H1 (cell line): Measurements from ENCODE around the gene INPP4B. TPM values are rescaled to one million over a fixed set of nuclear protein-coding genes. Genes with fewer than 3 reads are reported as not detected.

ENCODE experiments used
- CTCF ChIA-PET: fragments of 300-600 bp; sonication (Branson Sonifier 250); formaldehyde crosslinking; loops from one replicate; lab custom pipeline; 2021; ENCODE audit not compliant: partially characterized antibody; lab: Charles Lee
- POLR2A ChIA-PET: fragments of 300-600 bp; sonication (Branson Sonifier 250); formaldehyde crosslinking; loops from one replicate; lab custom pipeline; 2021; ENCODE audit warnings: inconsistent platforms; ENCODE audit not compliant: partially characterized antibody; lab: Charles Lee
- DNase-seq, 2 experiments: peaks; one replicate each; pipeline versions ENCODE4 v3.0.0 to v3.0.0-alpha.2; 2010 to 2022; ENCODE audit warnings: low spot score in 2 of 2, low read depth in 1 of 2, mixed read lengths in 1 of 2
- FAIRE-seq: peaks from 2 replicates; lab custom pipeline; 2011; peaks lifted over from hg19 to GRCh38; lab: Jason Lieb, UNC
- H2AFZ ChIP-seq: 2 replicates; pipeline ENCODE4 v1.8.1; 2012; ENCODE audit warnings: low read length, inconsistent platforms
- H2AK5ac ChIP-seq: 2 replicates; pipeline ENCODE4 v1.6.1; 2013; ENCODE audit warnings: low read depth, low read length
- H2BK120ac ChIP-seq: replicated peaks from 2 replicates; pipeline ENCODE3; 2013; ENCODE audit warnings: low read depth, low read length, inconsistent platforms
- H2BK12ac ChIP-seq: 2 replicates; pipeline ENCODE4 v1.6.1; 2013; ENCODE audit warnings: low read depth, low read length
- H2BK15ac ChIP-seq: 2 replicates; pipeline ENCODE4 v1.6.1; 2013; ENCODE audit warnings: low read length
- H2BK20ac ChIP-seq: 2 replicates; pipeline ENCODE4 v1.6.1; 2013; ENCODE audit warnings: low read length
- H2BK5ac ChIP-seq: 2 replicates; pipeline ENCODE4 v1.6.1; 2013; ENCODE audit warnings: low read depth, low read length
- H3K14ac ChIP-seq: 2 replicates; pipeline ENCODE4 v1.6.1; 2013; ENCODE audit warnings: inconsistent platforms; ENCODE audit not compliant: insufficient read length
- H3K18ac ChIP-seq: 2 replicates; pipeline ENCODE4 v1.6.1; 2013; ENCODE audit warnings: low read length; ENCODE audit errors: extremely low read depth
- H3K23ac ChIP-seq: 2 replicates; pipeline ENCODE4 v1.6.1; 2013; ENCODE audit warnings: inconsistent platforms; ENCODE audit not compliant: insufficient read length
- H3K23me2 ChIP-seq: 2 replicates; pipeline ENCODE4 v1.6.1; 2013; ENCODE audit warnings: low read depth, low read length
- H3K27ac ChIP-seq: 2 replicates; pipeline ENCODE4 v1.6.1; 2011; ENCODE audit warnings: low read depth, low read length, inconsistent platforms
- H3K27me3 ChIP-seq, 4 experiments: replicated peaks in 1 of 4; 1 replicate in 1 of 4; 2 replicates in 3 of 4; pipeline versions ENCODE4 v1.6.1 to v1.8.1; 2011 to 2013; ENCODE audit warnings: low read length in 3 of 4, mild to moderate bottlenecking in 3 of 4, inconsistent platforms in 2 of 4, mixed read lengths in 2 of 4, moderate library complexity in 1 of 4; ENCODE audit not compliant: control insufficient read depth in 3 of 4, insufficient read depth in 3 of 4; ENCODE audit errors: extremely low read depth in 1 of 4
- H3K36me3 ChIP-seq, 4 experiments: 2 replicates each; pipeline versions ENCODE4 v1.6.1 to v1.8.1; 2011 to 2013; ENCODE audit warnings: mild to moderate bottlenecking in 4 of 4, low read length in 3 of 4, moderate library complexity in 2 of 4, control low read depth in 1 of 4, inconsistent platforms in 1 of 4; ENCODE audit not compliant: insufficient read depth in 4 of 4, control insufficient read depth in 2 of 4
- H3K4ac ChIP-seq: replicated peaks from 2 replicates; pipeline ENCODE3; 2013; ENCODE audit warnings: low read length, low read depth, mixed read lengths, inconsistent platforms; ENCODE audit not compliant: insufficient read length
- H3K4me1 ChIP-seq, 4 experiments: replicated peaks in 1 of 4; 1 replicate in 1 of 4; 2 replicates in 3 of 4; pipeline versions ENCODE4 v1.6.1 to v1.8.1; 2011 to 2013; ENCODE audit warnings: low read length in 3 of 4, inconsistent platforms in 2 of 4, mixed read lengths in 1 of 4; ENCODE audit not compliant: insufficient read depth in 4 of 4, control insufficient read depth in 3 of 4
- H3K4me2 ChIP-seq, 2 experiments: 2 replicates each; pipeline versions ENCODE4 v1.6.1 to v1.8.1; 2011 to 2013; ENCODE audit warnings: low read depth in 2 of 2, low read length in 2 of 2, control low read depth in 1 of 2, inconsistent platforms in 1 of 2, mild to moderate bottlenecking in 1 of 2; ENCODE audit not compliant: insufficient read depth in 1 of 2
- H3K4me3 ChIP-seq, 4 experiments: fragments of 200-600, 300-600 bp in 1 of 4; sonication (generic), shearing (Covaris generic), sonication (Bioruptor Twin) in 1 of 4; 2 replicates each; pipeline versions ENCODE4 v1.5.1 to v1.8.1; 2011 to 2016; ENCODE audit warnings: low read length in 4 of 4, low read depth in 3 of 4, control low read depth in 2 of 4, inconsistent platforms in 2 of 4, mild to moderate bottlenecking in 2 of 4, mixed read lengths in 1 of 4, moderate library complexity in 1 of 4; ENCODE audit not compliant: insufficient read depth in 2 of 4; ENCODE audit errors: extremely low read depth in 1 of 4
- H3K56ac ChIP-seq: replicated peaks from 2 replicates; pipeline ENCODE3; 2013; ENCODE audit warnings: low read depth, mild to moderate bottlenecking, mixed read lengths, low read length, inconsistent platforms; ENCODE audit not compliant: insufficient read length
- H3K79me1 ChIP-seq: 2 replicates; pipeline ENCODE4 v1.6.1; 2013; ENCODE audit warnings: low read depth, low read length, control low read depth
- H3K79me2 ChIP-seq, 2 experiments: 2 replicates each; pipeline versions ENCODE4 v1.6.1 to v1.8.1; 2012 to 2013; ENCODE audit warnings: low read length in 2 of 2, mild to moderate bottlenecking in 2 of 2, inconsistent platforms in 1 of 2; ENCODE audit not compliant: insufficient read depth in 2 of 2, control insufficient read depth in 1 of 2
- H3K9ac ChIP-seq, 4 experiments: replicated peaks in 1 of 4; 1 replicate in 1 of 4; 2 replicates in 3 of 4; pipeline versions ENCODE4 v1.6.1 to v1.8.1; 2011 to 2013; ENCODE audit warnings: low read depth in 3 of 4, low read length in 3 of 4, control low read depth in 2 of 4, mild to moderate bottlenecking in 2 of 4, moderate library complexity in 2 of 4, inconsistent platforms in 1 of 4; ENCODE audit errors: extremely low read depth in 1 of 4
- H3K9me3 ChIP-seq, 2 experiments: 2 replicates each; pipeline versions ENCODE4 v1.6.1 to v1.8.1; 2012 to 2013; ENCODE audit warnings: mild to moderate bottlenecking in 2 of 2, moderate library complexity in 2 of 2, control low read depth in 1 of 2, inconsistent platforms in 1 of 2, low read depth in 1 of 2, low read length in 1 of 2, mixed read lengths in 1 of 2; ENCODE audit not compliant: insufficient read depth in 2 of 2
- H4K20me1 ChIP-seq, 2 experiments: replicated peaks in 1 of 2; 2 replicates each; pipeline versions ENCODE3 to v1.8.1; 2011 to 2013; ENCODE audit warnings: inconsistent platforms in 2 of 2, low read length in 2 of 2, mild to moderate bottlenecking in 1 of 2; ENCODE audit not compliant: insufficient read depth in 2 of 2, control insufficient read depth in 1 of 2
- H4K5ac ChIP-seq: 2 replicates; pipeline ENCODE4 v1.6.1; 2013; ENCODE audit warnings: low read length, low read depth, mixed read lengths, inconsistent platforms; ENCODE audit not compliant: insufficient read length
- H4K8ac ChIP-seq: 2 replicates; pipeline ENCODE4 v1.8.0; 2013; ENCODE audit warnings: mild to moderate bottlenecking, moderate library complexity, low read length, inconsistent platforms; ENCODE audit not compliant: insufficient read depth; ENCODE audit errors: extremely low read depth
- H4K91ac ChIP-seq: replicated peaks from 2 replicates; pipeline ENCODE3; 2013; ENCODE audit warnings: low read length, mixed read lengths, inconsistent platforms; ENCODE audit not compliant: insufficient read length
- WGBS, 2 experiments: shearing (Covaris generic) in 1 of 2; methylation state at CpG; one replicate each; pipeline versions ENCODE4 v1.1.6 to v1.1.7; 2013 to 2015; ENCODE audit warnings: low lambda C conversion rate in 2 of 2, mixed read lengths in 2 of 2, inconsistent platforms in 1 of 2, low coverage in 1 of 2, missing lambda C conversion rate in 1 of 2; ENCODE audit not compliant: insufficient replicate concordance in 2 of 2, insufficient coverage in 1 of 2, insufficient read length in 1 of 2; ENCODE audit errors: extremely low coverage in 1 of 2, missing lambda C conversion rate in 1 of 2; 5-methylcytosine and 5-hydroxymethylcytosine counted together
- polyA plus RNA-seq, 7 experiments: library from polyadenylated mRNA; depleted of rRNA in 3 of 7; stranded (reverse) in 5 of 7; unstranded in 2 of 7; fragments of >200 nt in 5 of 7; fragments of 200-250 nt in 2 of 7; gene quantifications; 1 replicate in 5 of 7; 2 replicates in 1 of 7; 4 replicates in 1 of 7; pipeline versions ENCODE4 v1.2.1 to v1.2.3, GENCODE V29; 2011 to 2013; ENCODE audit warnings: missing spikeins in 2 of 7, mixed read lengths in 2 of 7
- total RNA-seq: library from RNA; stranded (reverse); fragmentation: NEBNext Ultra II Directional; extraction: Animal tissue kit (Norgen Biotek cat#: 25700); gene quantifications from 2 replicates; pipeline ENCODE4 v1.2.1, GENCODE V29; 2021
- TF ChIP-seq, protein P1 (sequence below): fragments of 300-600 bp; sonication (generic); IDR thresholded peaks from 2 replicates; pipeline ENCODE4 v1.7.1; 2012; ENCODE audit warnings: low read length, moderate library complexity, mild to moderate bottlenecking, inconsistent platforms; ENCODE audit not compliant: insufficient replicate concordance

Gene INPP4B
- total and polyA plus RNA-seq, 2 of the 8 experiments (the other 6 are each of a cell fraction or from before 2014, with no cell fraction given) = 0.11 to 0.54 TPM

DNA sequence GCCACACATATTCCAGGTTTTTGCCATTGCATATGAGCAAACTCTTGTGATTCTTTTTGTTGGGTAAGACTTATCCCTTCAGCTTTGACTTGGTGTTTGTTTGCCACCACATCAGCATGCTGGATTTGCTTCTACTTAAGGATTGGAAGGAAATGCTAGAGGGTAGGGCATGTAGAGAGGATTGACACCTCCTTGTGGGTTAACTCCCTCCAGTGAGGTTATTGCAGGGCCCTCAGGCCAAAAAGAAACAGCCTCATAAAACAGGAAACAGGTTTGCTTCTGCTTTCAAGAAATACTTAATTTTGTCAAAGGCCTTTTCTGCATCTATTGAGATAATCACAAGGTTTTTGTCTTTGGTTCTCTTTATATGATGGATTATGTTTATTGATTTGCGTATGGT, 15.2 kb upstream of the INPP4B start:
- H3K36me3 ChIP-seq = no peaks in the 10 kb centered on the region
- CTCF ChIA-PET = no interaction called here
- TF ChIP-seq, protein P1, sequence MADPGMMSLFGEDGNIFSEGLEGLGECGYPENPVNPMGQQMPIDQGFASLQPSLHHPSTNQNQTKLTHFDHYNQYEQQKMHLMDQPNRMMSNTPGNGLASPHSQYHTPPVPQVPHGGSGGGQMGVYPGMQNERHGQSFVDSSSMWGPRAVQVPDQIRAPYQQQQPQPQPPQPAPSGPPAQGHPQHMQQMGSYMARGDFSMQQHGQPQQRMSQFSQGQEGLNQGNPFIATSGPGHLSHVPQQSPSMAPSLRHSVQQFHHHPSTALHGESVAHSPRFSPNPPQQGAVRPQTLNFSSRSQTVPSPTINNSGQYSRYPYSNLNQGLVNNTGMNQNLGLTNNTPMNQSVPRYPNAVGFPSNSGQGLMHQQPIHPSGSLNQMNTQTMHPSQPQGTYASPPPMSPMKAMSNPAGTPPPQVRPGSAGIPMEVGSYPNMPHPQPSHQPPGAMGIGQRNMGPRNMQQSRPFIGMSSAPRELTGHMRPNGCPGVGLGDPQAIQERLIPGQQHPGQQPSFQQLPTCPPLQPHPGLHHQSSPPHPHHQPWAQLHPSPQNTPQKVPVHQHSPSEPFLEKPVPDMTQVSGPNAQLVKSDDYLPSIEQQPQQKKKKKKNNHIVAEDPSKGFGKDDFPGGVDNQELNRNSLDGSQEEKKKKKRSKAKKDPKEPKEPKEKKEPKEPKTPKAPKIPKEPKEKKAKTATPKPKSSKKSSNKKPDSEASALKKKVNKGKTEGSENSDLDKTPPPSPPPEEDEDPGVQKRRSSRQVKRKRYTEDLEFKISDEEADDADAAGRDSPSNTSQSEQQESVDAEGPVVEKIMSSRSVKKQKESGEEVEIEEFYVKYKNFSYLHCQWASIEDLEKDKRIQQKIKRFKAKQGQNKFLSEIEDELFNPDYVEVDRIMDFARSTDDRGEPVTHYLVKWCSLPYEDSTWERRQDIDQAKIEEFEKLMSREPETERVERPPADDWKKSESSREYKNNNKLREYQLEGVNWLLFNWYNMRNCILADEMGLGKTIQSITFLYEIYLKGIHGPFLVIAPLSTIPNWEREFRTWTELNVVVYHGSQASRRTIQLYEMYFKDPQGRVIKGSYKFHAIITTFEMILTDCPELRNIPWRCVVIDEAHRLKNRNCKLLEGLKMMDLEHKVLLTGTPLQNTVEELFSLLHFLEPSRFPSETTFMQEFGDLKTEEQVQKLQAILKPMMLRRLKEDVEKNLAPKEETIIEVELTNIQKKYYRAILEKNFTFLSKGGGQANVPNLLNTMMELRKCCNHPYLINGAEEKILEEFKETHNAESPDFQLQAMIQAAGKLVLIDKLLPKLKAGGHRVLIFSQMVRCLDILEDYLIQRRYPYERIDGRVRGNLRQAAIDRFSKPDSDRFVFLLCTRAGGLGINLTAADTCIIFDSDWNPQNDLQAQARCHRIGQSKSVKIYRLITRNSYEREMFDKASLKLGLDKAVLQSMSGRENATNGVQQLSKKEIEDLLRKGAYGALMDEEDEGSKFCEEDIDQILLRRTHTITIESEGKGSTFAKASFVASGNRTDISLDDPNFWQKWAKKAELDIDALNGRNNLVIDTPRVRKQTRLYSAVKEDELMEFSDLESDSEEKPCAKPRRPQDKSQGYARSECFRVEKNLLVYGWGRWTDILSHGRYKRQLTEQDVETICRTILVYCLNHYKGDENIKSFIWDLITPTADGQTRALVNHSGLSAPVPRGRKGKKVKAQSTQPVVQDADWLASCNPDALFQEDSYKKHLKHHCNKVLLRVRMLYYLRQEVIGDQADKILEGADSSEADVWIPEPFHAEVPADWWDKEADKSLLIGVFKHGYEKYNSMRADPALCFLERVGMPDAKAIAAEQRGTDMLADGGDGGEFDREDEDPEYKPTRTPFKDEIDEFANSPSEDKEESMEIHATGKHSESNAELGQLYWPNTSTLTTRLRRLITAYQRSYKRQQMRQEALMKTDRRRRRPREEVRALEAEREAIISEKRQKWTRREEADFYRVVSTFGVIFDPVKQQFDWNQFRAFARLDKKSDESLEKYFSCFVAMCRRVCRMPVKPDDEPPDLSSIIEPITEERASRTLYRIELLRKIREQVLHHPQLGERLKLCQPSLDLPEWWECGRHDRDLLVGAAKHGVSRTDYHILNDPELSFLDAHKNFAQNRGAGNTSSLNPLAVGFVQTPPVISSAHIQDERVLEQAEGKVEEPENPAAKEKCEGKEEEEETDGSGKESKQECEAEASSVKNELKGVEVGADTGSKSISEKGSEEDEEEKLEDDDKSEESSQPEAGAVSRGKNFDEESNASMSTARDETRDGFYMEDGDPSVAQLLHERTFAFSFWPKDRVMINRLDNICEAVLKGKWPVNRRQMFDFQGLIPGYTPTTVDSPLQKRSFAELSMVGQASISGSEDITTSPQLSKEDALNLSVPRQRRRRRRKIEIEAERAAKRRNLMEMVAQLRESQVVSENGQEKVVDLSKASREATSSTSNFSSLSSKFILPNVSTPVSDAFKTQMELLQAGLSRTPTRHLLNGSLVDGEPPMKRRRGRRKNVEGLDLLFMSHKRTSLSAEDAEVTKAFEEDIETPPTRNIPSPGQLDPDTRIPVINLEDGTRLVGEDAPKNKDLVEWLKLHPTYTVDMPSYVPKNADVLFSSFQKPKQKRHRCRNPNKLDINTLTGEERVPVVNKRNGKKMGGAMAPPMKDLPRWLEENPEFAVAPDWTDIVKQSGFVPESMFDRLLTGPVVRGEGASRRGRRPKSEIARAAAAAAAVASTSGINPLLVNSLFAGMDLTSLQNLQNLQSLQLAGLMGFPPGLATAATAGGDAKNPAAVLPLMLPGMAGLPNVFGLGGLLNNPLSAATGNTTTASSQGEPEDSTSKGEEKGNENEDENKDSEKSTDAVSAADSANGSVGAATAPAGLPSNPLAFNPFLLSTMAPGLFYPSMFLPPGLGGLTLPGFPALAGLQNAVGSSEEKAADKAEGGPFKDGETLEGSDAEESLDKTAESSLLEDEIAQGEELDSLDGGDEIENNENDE = no peak

More for the DNA sequence above, 15.2 kb upstream of the INPP4B start:
- H3K79me2 ChIP-seq = no peaks in the 10 kb centered on the region
- no peak overlapping the region for H2BK12ac ChIP-seq
- no peak overlapping the region for H4K91ac ChIP-seq
- H3K4me1 ChIP-seq = no peaks in the 10 kb centered on the region
- no peak overlapping the region for H4K8ac ChIP-seq
- no peak overlapping the region for H2AFZ ChIP-seq
- no peak for DNase-seq
- no peak overlapping the region for H3K14ac ChIP-seq
- no peaks in the 10 kb centered on the region for H3K79me1 ChIP-seq
- H3K4ac ChIP-seq = no peak overlapping the region
- no peak overlapping the region for H3K4me3 ChIP-seq
- no peaks in the 10 kb centered on the region for H3K23me2 ChIP-seq
- H4K5ac ChIP-seq = no peak overlapping the region
- no peak overlapping the region for H3K18ac ChIP-seq
- no peak overlapping the region for H3K4me2 ChIP-seq
- H2BK15ac ChIP-seq = no peak overlapping the region
- 93% methylated on average over 1 of the region's 1 CpG; no CpG with 5 or more reads in 1 of the 2 experiments for WGBS, 2 experiments
- H2BK120ac ChIP-seq = no peak overlapping the region
- H2BK20ac ChIP-seq = no peak overlapping the region
- no peak overlapping the region for H2AK5ac ChIP-seq
- POLR2A ChIA-PET = no interaction called here
- no peak overlapping the region for H3K9ac ChIP-seq
- H3K27me3 ChIP-seq = no peaks in the 10 kb centered on the region
- H2BK5ac ChIP-seq = no peak overlapping the region
- H3K56ac ChIP-seq = no peak overlapping the region
- H3K23ac ChIP-seq = no peak overlapping the region
- no peaks in the 10 kb centered on the region for H3K9me3 ChIP-seq
- H4K20me1 ChIP-seq = no peaks in the 10 kb centered on the region
- FAIRE-seq = no peak
- no peak overlapping the region for H3K27ac ChIP-seq
